K562 (cell line): ENCODE results near the gene USP44.

Experiments
- ATF4 ChIP-seq: fragments of 450-650 bp; formaldehyde crosslinking; IDR thresholded peaks from 2 replicates; pipeline ENCODE4 v1.4.0; 2022; ENCODE audit warnings: mild to moderate bottlenecking, moderate library complexity
- CTCF ChIP-seq, 3 experiments: IDR thresholded peaks in 2 of 3; conservative IDR thresholded peaks in 1 of 3; 2 replicates each; pipeline ENCODE4 v1.5.1; 2011 to 2012; ENCODE audit warnings: low read length in 3 of 3, mild to moderate bottlenecking in 3 of 3, control low read depth in 2 of 3, improper control_type of control experiment in 1 of 3, inconsistent platforms in 1 of 3, low read depth in 1 of 3, mixed read lengths in 1 of 3, moderate library complexity in 1 of 3; ENCODE audit not compliant: insufficient read depth in 2 of 3
- GTF3C2 ChIP-seq: IDR thresholded peaks from 3 replicates; pipeline ENCODE4 v1.6.1; 2011; ENCODE audit warnings: borderline replicate concordance, mild to moderate bottlenecking, moderate library complexity; ENCODE audit not compliant: insufficient read length; ENCODE audit errors: extremely low read depth
- HDAC6 ChIP-seq: IDR thresholded peaks from 2 replicates; pipeline ENCODE4 v1.6.1; 2012; ENCODE audit warnings: low read depth, mild to moderate bottlenecking, control low read depth, inconsistent platforms, low read length, moderate library complexity
- NCOA1 ChIP-seq: fragments of 450-650 bp; IDR thresholded peaks from 2 replicates; pipeline ENCODE4 v1.6.1; 2016; ENCODE audit warnings: low read depth
- NCOR1 ChIP-seq: fragments of 450-650 bp; IDR thresholded peaks from 2 replicates; pipeline ENCODE4 v1.6.1; 2016; ENCODE audit warnings: mild to moderate bottlenecking, moderate library complexity
- NFRKB ChIP-seq: fragments of 450-650 bp; IDR thresholded peaks from 2 replicates; pipeline ENCODE4 v1.6.1; 2016; ENCODE audit warnings: low read depth
- POLR3A ChIP-seq: IDR thresholded peaks from 2 replicates; pipeline ENCODE4 v1.6.1; 2011; ENCODE audit warnings: borderline replicate concordance, mild to moderate bottlenecking, moderate library complexity; ENCODE audit not compliant: insufficient read length, insufficient read depth; ENCODE audit errors: extremely low read depth
- PTTG1 ChIP-seq: fragments of 450-650 bp; IDR thresholded peaks from 2 replicates; pipeline ENCODE4 v1.6.1; 2016; ENCODE audit warnings: low read depth, mild to moderate bottlenecking, missing genetic modification characterization, missing compliant biosample characterization
- SPI1 ChIP-seq: IDR thresholded peaks from 2 replicates; pipeline ENCODE4 v1.6.1; 2011; ENCODE audit warnings: low read depth, low read length, control low read depth, borderline replicate concordance
- ZNF232 ChIP-seq: sonication (generic); formaldehyde crosslinking; IDR thresholded peaks from 2 replicates; pipeline ENCODE4 v1.8.0; 2022; ENCODE audit warnings: mild to moderate bottlenecking, missing genetic modification reagents

GRCh38 chr12:95547522-95548055 is 3.7 kb downstream of the USP44 start:
- TF ChIP-seq SPI1 (no peak), NCOR1 (no peak), PTTG1 (tag) (no peak), CTCF (IDR thresholded peaks at IDR 0.05 in 2 of 3, conservative IDR thresholded peaks at IDR 0.05 in 1 of 3; ENCODE audit: insufficient read depth in 2 of 3, low read depth in 1 of 3, low read length in 3 of 3) (no peak), GTF3C2 (no peak), NFRKB (no peak), HDAC6 (no peak), NCOA1 (no peak), ATF4 (CRISPR knock-in tag) (no peak), POLR3A (no peak), ZNF232 (CRISPR knock-in tag) (no peak)
